IMR-90 (cell line): ENCODE data around the gene ZNF641. TPM values are rescaled to one million over a fixed set of nuclear protein-coding genes. Genes with fewer than 3 reads are reported as not detected.

Source experiments
- ATAC-seq: fragments of 200-7000 bp; cut with Tn5 transposase; 2 replicates; pipeline ENCODE4 v1.9.1; 2020; ENCODE audit warnings: low read depth, mild to moderate bottlenecking, moderate library complexity
- BruUV-seq: library from RNA; stranded (reverse); fragments of 400-500 nt; replicated peaks from 2 replicates; lab custom pipeline; 2021; lab: Mats Ljungman, UMichigan
- CTCF ChIA-PET: fragments of 300-600 bp; formaldehyde crosslinking; extraction: SDS; loops from one replicate; lab custom pipeline; 2021; ENCODE audit warnings: antibody characterized with exemption; lab: Yijun Ruan, JAX
- POLR2A ChIA-PET: fragments of 300-600 bp; sonication (Branson Sonifier 250); formaldehyde crosslinking; loops from one replicate; lab custom pipeline; 2022; ENCODE audit warnings: antibody characterized with exemption; ENCODE audit not compliant: unreplicated experiment; lab: Charles Lee
- DNase-seq: peaks from one replicate; pipeline ENCODE4 v3.0.0; 2013
- H2AFZ ChIP-seq: replicated peaks from 2 replicates; pipeline ENCODE3; 2013; ENCODE audit warnings: low read length, mild to moderate bottlenecking; ENCODE audit not compliant: poor library complexity
- H2AK5ac ChIP-seq: 2 replicates; pipeline ENCODE4 v1.6.1; 2013; ENCODE audit warnings: low read depth, low read length, inconsistent platforms
- H2AK9ac ChIP-seq: replicated peaks from 2 replicates; pipeline ENCODE3; 2013; ENCODE audit warnings: mild to moderate bottlenecking, low read depth, low read length, moderate library complexity; ENCODE audit not compliant: poor library complexity
- H2BK120ac ChIP-seq: 2 replicates; pipeline ENCODE4 v1.6.1; 2013; ENCODE audit warnings: low read depth, low read length, inconsistent platforms
- H2BK15ac ChIP-seq: 3 replicates; pipeline ENCODE4 v1.6.1; 2013; ENCODE audit warnings: low read depth, low read length, inconsistent platforms
- H2BK20ac ChIP-seq: 2 replicates; pipeline ENCODE4 v1.6.1; 2013; ENCODE audit warnings: low read depth, mild to moderate bottlenecking, inconsistent platforms, low read length, moderate library complexity
- H2BK5ac ChIP-seq: 2 replicates; pipeline ENCODE4 v1.6.1; 2013; ENCODE audit warnings: mild to moderate bottlenecking, low read depth, low read length, inconsistent platforms; ENCODE audit not compliant: poor library complexity, severe bottlenecking
- H3K14ac ChIP-seq: replicated peaks from 2 replicates; pipeline ENCODE4 v1.6.1; 2013; ENCODE audit warnings: low read depth, low read length, inconsistent platforms
- H3K18ac ChIP-seq: 2 replicates; pipeline ENCODE4 v1.6.1; 2013; ENCODE audit warnings: low read depth, low read length, control low read depth
- H3K23ac ChIP-seq: 2 replicates; pipeline ENCODE4 v1.6.1; 2013; ENCODE audit warnings: low read depth, low read length, inconsistent platforms
- H3K27ac ChIP-seq: 2 replicates; pipeline ENCODE4 v1.5.1; 2013; ENCODE audit warnings: mild to moderate bottlenecking, control low read depth, low read length; ENCODE audit not compliant: insufficient read depth
- H3K27me3 ChIP-seq: 2 replicates; pipeline ENCODE4 v1.6.1; 2013; ENCODE audit warnings: low read length; ENCODE audit not compliant: control insufficient read depth, insufficient read depth
- H3K36me3 ChIP-seq: 2 replicates; pipeline ENCODE4 v1.6.1; 2013; ENCODE audit warnings: low read length, mixed read lengths; ENCODE audit not compliant: control insufficient read depth, insufficient read depth
- H3K4ac ChIP-seq: 2 replicates; pipeline ENCODE4 v1.6.1; 2013; ENCODE audit warnings: low read depth, low read length, inconsistent platforms
- H3K4me1 ChIP-seq: 2 replicates; pipeline ENCODE4 v1.6.1; 2013; ENCODE audit warnings: low read length, mixed read lengths; ENCODE audit not compliant: control insufficient read depth, insufficient read depth
- H3K4me2 ChIP-seq: 2 replicates; pipeline ENCODE4 v1.6.1; 2013; ENCODE audit warnings: low read depth, mild to moderate bottlenecking, control low read depth, low read length, moderate library complexity
- H3K4me3 ChIP-seq: 2 replicates; pipeline ENCODE4 v1.5.1; 2013; ENCODE audit warnings: low read depth, mild to moderate bottlenecking, control low read depth, low read length, moderate library complexity; ENCODE audit not compliant: insufficient read depth
- H3K56ac ChIP-seq: 2 replicates; pipeline ENCODE4 v1.6.1; 2013; ENCODE audit warnings: low read length, inconsistent platforms; ENCODE audit not compliant: insufficient read depth; ENCODE audit errors: extremely low read depth
- H3K79me1 ChIP-seq, 2 experiments: 2 replicates each; pipeline ENCODE4 v1.6.1; 2013; ENCODE audit warnings: low read length in 2 of 2, inconsistent platforms in 1 of 2, low read depth in 1 of 2
- H3K9ac ChIP-seq: 2 replicates; pipeline ENCODE4 v1.6.1; 2013; ENCODE audit warnings: low read depth, low read length, control low read depth
- H3K9me1 ChIP-seq: 2 replicates; pipeline ENCODE4 v1.6.1; 2013; ENCODE audit warnings: low read length, inconsistent platforms; ENCODE audit not compliant: insufficient read depth
- H3K9me3 ChIP-seq: 2 replicates; pipeline ENCODE4 v1.6.1; 2013; ENCODE audit warnings: low read length; ENCODE audit not compliant: control insufficient read depth, insufficient read depth
- H4K20me1 ChIP-seq: 2 replicates; pipeline ENCODE4 v1.6.1; 2013; ENCODE audit warnings: low read length, inconsistent platforms; ENCODE audit not compliant: insufficient read depth
- H4K5ac ChIP-seq: 2 replicates; pipeline ENCODE4 v1.6.1; 2013; ENCODE audit warnings: mild to moderate bottlenecking, low read depth, low read length, control low read depth
- H4K8ac ChIP-seq, 2 experiments: 2 replicates each; pipeline ENCODE4 v1.6.1; 2013; ENCODE audit warnings: low read depth in 2 of 2, low read length in 2 of 2, control low read depth in 1 of 2, inconsistent platforms in 1 of 2
- H4K91ac ChIP-seq: 2 replicates; pipeline ENCODE4 v1.6.1; 2013; ENCODE audit warnings: low read depth, low read length, inconsistent platforms; ENCODE audit not compliant: insufficient read depth
- BHLHE40 ChIP-seq: fragments of 150-350 bp; IDR thresholded peaks from 2 replicates; pipeline ENCODE4 v1.6.1; 2016; ENCODE audit warnings: mild to moderate bottlenecking, low read depth, low read length
- CEBPB ChIP-seq: IDR thresholded peaks from 2 replicates; pipeline ENCODE4 v1.6.1; 2012; ENCODE audit warnings: low read depth, low read length, improper control_type of control experiment
- CHD1 ChIP-seq: IDR thresholded peaks from 2 replicates; pipeline ENCODE4 v1.6.1; 2012; ENCODE audit warnings: low read depth, low read length, improper control_type of control experiment
- FOS ChIP-seq: fragments of 150-350 bp; IDR thresholded peaks from 2 replicates; pipeline ENCODE4 v1.6.1; 2016; ENCODE audit warnings: low read depth, low read length
- MAFK ChIP-seq: IDR thresholded peaks from 2 replicates; pipeline ENCODE4 v1.6.1; 2012; ENCODE audit warnings: low read depth, low read length, improper control_type of control experiment
- MAZ ChIP-seq: IDR thresholded peaks from 2 replicates; pipeline ENCODE4 v1.6.1; 2012; ENCODE audit warnings: low read depth, mild to moderate bottlenecking, low read length, improper control_type of control experiment, moderate library complexity, borderline replicate concordance
- MXI1 ChIP-seq: IDR thresholded peaks from 2 replicates; pipeline ENCODE4 v1.6.1; 2012; ENCODE audit warnings: low read depth, mild to moderate bottlenecking, low read length, moderate library complexity, borderline replicate concordance
- NFE2L2 ChIP-seq: fragments of 150-350 bp; IDR thresholded peaks from 2 replicates; pipeline ENCODE4 v1.6.1; 2016; ENCODE audit warnings: low read depth, mild to moderate bottlenecking, low read length
- POLR2A ChIP-seq: IDR thresholded peaks from 2 replicates; pipeline ENCODE4 v1.6.1; 2012; ENCODE audit warnings: mild to moderate bottlenecking, low read depth, low read length
- RAD21 ChIP-seq: IDR thresholded peaks from 2 replicates; pipeline ENCODE4 v1.6.1; 2012; ENCODE audit warnings: low read length, improper control_type of control experiment
- RCOR1 ChIP-seq: IDR thresholded peaks from 2 replicates; pipeline ENCODE4 v1.6.1; 2012; ENCODE audit warnings: mild to moderate bottlenecking, low read length, improper control_type of control experiment; ENCODE audit not compliant: insufficient replicate concordance
- RFX5 ChIP-seq: IDR thresholded peaks from 2 replicates; pipeline ENCODE4 v1.8.0; 2012; ENCODE audit warnings: low read depth, mild to moderate bottlenecking, low read length, moderate library complexity
- SMC3 ChIP-seq: fragments of 150-350 bp; IDR thresholded peaks from 2 replicates; pipeline ENCODE4 v1.6.1; 2016; ENCODE audit warnings: low read depth, mild to moderate bottlenecking, antibody characterized with exemption, low read length, moderate library complexity
- WGBS, 2 experiments: methylation state at CpG; one replicate each; pipeline versions ENCODE4 v1.1.5 to v1.1.7; 2013; ENCODE audit warnings: missing lambda C conversion rate in 2 of 2; ENCODE audit not compliant: insufficient read length in 1 of 2; ENCODE audit errors: extremely low coverage in 2 of 2; 5-methylcytosine and 5-hydroxymethylcytosine counted together
- dilution Hi-C: fragments of 300-500 bp; cut with HindIII; formaldehyde crosslinking; loops from one replicate; pipeline ENCODE4 v1.14.3; 2018; ENCODE audit warnings: low sequenced_read_pairs; ENCODE audit not compliant: unreplicated experiment
- in situ Hi-C: fragments of 300-500 bp; cut with MboI; formaldehyde crosslinking; loops from 3 replicates; pipeline ENCODE4 v1.14.3; 2019; ENCODE audit warnings: low sequenced_read_pairs, inconsistent platforms, mixed read lengths
- intact Hi-C: fragments of 100-400 bp; cut with micrococcal nuclease; formaldehyde crosslinking; loops from 2 replicates; pipeline ENCODE4 v1.10.0; 2022
- polyA plus RNA-seq, 3 experiments: library from polyadenylated mRNA; depleted of rRNA; stranded (reverse); fragments of >200 nt; gene quantifications; 2 replicates each; pipeline ENCODE4 v1.2.3, GENCODE V29; 2012; ENCODE audit warnings: low replicate concordance in 1 of 3
- total RNA-seq: library from RNA; depleted of rRNA; stranded (reverse); fragments of >200 nt; gene quantifications from 2 replicates; pipeline ENCODE4 v1.2.3, GENCODE V29; 2012
- TF ChIP-seq, protein P1 (sequence below): fragments of 150-350 bp; IDR thresholded peaks from 2 replicates; pipeline ENCODE4 v1.6.1; 2016; ENCODE audit warnings: low read depth, mild to moderate bottlenecking, low read length, moderate library complexity, borderline replicate concordance
- TF ChIP-seq, protein P2 (sequence below): conservative IDR thresholded peaks from 2 replicates; pipeline ENCODE4 v1.5.1; 2012; ENCODE audit warnings: mild to moderate bottlenecking, low read depth, low read length, improper control_type of control experiment
- TF ChIP-seq, protein P3 (sequence below): fragments of 150-350 bp; IDR thresholded peaks from 2 replicates; pipeline ENCODE4 v1.6.1; 2017; ENCODE audit warnings: mild to moderate bottlenecking, antibody characterized with exemption, low read length, low read depth

Gene ZNF641
- total and polyA plus RNA-seq, 2 of the 4 experiments (the other 2 are of a cell fraction) = 2.5 to 5.2 TPM

DNA sequence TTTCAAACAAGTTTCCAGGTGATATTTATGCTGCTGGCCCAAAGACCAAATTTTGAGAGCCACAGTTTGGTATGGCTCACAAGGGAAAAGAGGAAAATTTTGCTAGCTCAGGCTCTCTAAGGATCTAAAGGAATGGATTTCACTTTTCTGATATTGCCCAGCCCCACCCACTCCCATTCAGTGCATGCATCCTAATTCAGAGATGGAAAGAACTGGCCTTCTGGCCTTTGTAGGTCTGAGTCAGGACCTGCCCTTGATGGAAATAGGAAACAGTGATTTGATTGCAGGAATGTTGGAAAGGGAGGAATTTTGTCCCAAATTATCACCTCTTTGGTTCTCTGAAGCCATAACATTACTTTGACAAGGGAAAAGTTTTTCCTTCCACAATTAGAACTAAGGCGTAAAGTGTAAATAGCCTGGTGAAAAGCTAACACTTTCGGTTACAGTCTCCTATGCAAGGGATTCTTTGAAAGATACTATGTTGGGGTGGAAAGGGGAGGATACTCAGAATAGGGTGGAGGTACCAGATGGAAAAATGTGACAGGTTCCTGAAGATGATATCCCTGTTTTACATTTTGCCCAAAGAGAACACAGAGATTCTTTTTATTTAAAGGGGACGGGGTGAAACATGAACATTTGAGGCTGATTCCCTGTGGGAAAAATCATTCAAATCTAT is 11.1 kb downstream of the ZNF641 start:
- intact Hi-C loops (no loop called here), dilution Hi-C loops (no loop called here), in situ Hi-C loops (no loop called here)
- Histone ChIP-seq H4K5ac (no peak overlapping the region), H3K27me3 (no peaks in the 10 kb centered on the region), H3K79me1 (no peaks in the 10 kb centered on the region), H3K9me1 (no peaks in the 10 kb centered on the region), H3K36me3 (peaks cover 8% of the 10 kb centered on the region), H3K14ac (no peak overlapping the region), H3K9ac (no peak overlapping the region), H2BK5ac (no peak overlapping the region), H2AK5ac (no peak overlapping the region), H3K56ac (no peak overlapping the region), H3K4ac (no peak overlapping the region), H3K23ac (no peak overlapping the region), H2BK15ac (no peak overlapping the region), H2BK20ac (no peak overlapping the region), H3K4me2 (no peak overlapping the region), H4K20me1 (no peaks in the 10 kb centered on the region), H2BK120ac (no peak overlapping the region), H2AK9ac (no peak overlapping the region), H3K9me3 (no peaks in the 10 kb centered on the region), H4K91ac (no peak overlapping the region), H3K27ac (no peak overlapping the region), H3K18ac (no peak overlapping the region), H3K4me3 (no peak overlapping the region), H2AFZ (no peak overlapping the region), H4K8ac (no peak overlapping the region), H3K4me1 (no peaks in the 10 kb centered on the region)
- DNase-seq = no peak
- no CpG with 5 or more reads among the region's 3 CpGs for WGBS, 2 experiments
- ChIA-PET POLR2A (no interaction called here), CTCF (no interaction called here)
- no TSS peak for BruUV-seq
- TF ChIP-seq BHLHE40 (no peak), RFX5 (no peak), SMC3 (no peak), POLR2A (no peak), NFE2L2 (no peak), CEBPB (no peak), MAFK (no peak), MXI1 (no peak), FOS (no peak), MAZ (no peak), RCOR1 (no peak), RAD21 (no peak), CHD1 (no peak)
- TF ChIP-seq, protein P1, sequence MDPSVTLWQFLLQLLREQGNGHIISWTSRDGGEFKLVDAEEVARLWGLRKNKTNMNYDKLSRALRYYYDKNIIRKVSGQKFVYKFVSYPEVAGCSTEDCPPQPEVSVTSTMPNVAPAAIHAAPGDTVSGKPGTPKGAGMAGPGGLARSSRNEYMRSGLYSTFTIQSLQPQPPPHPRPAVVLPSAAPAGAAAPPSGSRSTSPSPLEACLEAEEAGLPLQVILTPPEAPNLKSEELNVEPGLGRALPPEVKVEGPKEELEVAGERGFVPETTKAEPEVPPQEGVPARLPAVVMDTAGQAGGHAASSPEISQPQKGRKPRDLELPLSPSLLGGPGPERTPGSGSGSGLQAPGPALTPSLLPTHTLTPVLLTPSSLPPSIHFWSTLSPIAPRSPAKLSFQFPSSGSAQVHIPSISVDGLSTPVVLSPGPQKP = no peak
- TF ChIP-seq, protein P2, sequence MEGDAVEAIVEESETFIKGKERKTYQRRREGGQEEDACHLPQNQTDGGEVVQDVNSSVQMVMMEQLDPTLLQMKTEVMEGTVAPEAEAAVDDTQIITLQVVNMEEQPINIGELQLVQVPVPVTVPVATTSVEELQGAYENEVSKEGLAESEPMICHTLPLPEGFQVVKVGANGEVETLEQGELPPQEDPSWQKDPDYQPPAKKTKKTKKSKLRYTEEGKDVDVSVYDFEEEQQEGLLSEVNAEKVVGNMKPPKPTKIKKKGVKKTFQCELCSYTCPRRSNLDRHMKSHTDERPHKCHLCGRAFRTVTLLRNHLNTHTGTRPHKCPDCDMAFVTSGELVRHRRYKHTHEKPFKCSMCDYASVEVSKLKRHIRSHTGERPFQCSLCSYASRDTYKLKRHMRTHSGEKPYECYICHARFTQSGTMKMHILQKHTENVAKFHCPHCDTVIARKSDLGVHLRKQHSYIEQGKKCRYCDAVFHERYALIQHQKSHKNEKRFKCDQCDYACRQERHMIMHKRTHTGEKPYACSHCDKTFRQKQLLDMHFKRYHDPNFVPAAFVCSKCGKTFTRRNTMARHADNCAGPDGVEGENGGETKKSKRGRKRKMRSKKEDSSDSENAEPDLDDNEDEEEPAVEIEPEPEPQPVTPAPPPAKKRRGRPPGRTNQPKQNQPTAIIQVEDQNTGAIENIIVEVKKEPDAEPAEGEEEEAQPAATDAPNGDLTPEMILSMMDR = no peak
- TF ChIP-seq, protein P3, sequence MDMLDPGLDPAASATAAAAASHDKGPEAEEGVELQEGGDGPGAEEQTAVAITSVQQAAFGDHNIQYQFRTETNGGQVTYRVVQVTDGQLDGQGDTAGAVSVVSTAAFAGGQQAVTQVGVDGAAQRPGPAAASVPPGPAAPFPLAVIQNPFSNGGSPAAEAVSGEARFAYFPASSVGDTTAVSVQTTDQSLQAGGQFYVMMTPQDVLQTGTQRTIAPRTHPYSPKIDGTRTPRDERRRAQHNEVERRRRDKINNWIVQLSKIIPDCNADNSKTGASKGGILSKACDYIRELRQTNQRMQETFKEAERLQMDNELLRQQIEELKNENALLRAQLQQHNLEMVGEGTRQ = no peak
- no peak for ATAC-seq
